ENCODE data around the gene C15orf40.
"Not testable (repeated sequence)": the region's sequence is repeated elsewhere in the genome, so short reads cannot be mapped to it uniquely, and the experiment has no call there.

Gene C15orf40

DNA sequence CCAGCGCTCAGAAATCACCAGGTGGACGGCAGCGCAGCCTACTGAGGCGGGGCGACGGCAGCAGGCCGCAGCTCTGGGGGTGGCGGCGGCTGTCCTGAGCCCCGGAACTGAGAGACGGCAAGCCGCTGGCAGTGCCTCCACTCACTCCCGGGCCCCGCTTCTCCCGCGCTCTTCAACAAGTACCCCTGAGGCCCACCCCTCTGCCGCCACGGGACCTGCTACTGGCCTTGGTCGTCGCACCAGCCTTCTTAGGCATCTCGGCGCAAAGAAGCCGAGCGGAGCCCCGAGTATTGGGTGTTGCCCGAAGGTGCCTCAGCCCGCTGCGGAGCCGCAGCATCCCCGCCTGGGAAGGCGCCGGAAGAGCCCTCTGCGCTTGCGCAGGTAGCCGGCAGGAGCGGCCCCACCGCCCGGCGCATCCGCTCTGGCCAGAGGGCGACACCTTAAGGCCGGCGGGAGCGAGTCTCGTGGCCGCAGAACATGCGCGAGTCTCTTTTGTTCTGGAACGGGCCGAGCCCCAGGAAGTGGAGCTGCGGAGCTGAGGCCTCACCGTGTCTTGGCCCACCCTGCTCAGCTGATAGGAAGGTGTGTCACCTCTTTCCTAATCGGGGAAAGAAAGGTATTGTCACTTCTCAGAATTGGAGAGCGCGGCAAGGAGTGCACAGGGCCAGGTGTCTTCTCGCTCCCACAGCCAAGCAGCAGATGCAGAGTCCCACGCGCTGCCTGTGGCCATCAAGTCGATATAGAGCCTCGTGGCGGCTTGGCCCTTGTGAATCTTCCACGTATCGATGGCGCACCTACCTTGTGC, at the start of gene C15orf40:
Gene C15orf40 (minus strand): TSS at position 369 of the 805 bp plus-strand sequence. CDS start 32 bp downstream, at position 337.
- DNase-seq, result peak; percentile 89

- DNase-seq, result no peak
These were observed 46.4 kb upstream of the C15orf40 start for GRCh38 chr15:83057696-83058376.

DNA sequence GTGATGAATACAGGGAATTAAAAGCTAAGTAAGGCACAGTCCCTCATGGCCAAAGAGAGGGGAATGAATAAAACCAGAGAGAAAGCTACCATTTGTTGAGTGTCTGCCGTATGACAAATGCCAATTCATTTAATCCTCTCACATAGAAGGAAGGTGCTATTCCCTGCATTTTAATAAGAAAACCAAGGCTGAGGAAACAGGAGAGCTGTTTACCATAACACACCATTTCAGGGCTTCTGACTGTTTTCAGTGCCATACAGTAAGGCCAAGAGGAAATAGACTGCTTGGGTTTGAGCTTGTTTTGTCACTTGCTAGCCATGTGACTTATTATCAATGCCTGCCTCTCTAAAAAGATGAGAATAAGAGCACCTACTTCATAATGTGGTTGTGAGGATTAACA, 45.6 kb upstream of the C15orf40 start:
- DNase-seq, result no peak

- no peak for DNase-seq
These were observed 41.7 kb upstream of the C15orf40 start for GRCh38 chr15:83053151-83053550.

DNA sequence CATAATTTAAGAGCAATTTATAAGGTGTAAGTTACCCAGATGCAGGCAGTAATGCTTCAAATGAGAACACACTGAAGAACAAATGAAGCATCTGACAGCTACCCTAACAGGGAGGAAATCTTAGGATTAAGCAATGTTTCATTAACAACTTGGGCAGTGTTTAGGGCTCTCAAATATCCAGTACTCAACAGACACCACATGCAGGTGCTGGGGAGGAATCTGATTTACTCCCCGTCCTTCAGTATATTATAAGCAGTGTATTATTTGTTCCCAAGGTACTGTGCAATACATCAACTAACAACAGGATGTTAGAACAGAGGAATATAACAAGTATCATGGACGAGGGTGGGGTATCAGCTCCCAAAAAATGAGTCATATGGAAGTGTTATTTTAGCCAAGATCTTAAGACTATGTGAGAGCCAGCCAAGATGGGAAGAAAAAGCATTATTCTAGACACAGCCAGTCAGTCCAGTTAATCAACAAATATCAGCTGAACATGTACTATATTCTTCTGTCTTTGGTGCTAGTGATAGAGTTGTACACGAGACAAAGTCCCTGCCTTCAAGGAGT, 35.2 kb upstream of the C15orf40 start:
- no peak for DNase-seq

DNA sequence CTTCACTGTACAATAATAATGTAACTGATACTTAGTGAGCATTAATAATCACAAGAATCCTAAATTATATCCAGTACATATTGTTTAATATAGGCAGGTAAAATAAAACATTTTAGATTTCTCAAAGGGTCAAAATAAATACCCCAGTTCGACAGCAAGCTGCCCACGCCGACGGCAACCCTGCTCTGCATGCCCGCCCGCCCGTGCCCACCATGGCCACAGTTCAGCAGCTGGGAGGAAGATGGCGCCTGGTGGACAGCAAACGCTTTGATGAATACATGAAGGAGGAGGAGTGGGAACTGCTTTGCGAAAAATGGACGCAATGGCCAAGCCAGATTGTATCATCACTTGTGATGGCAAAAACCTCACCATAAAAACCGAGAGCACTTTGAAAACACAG, 32.7 kb upstream of the C15orf40 start:
- no peak for DNase-seq

DNA sequence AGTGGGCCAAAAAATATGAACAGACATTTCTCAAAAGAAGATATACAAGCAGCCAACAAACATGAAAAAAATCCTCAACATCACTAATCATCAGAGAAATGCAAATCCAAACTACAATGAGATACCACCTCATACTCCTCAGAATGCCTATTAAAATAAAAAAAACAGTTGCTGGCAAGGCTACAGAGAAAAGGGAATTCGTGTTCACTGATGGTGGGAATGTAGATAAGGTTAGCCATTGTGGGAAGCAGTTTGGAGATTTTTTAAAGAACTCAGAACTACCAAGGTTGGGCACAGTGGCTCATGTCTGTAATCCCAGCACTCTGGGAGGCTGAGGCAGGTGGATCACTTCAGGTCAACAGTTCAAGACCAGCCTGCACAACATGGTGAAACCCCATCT, 27.8 kb upstream of the C15orf40 start:
- no peak for DNase-seq

- DNase-seq, result no peak
These were observed 24.8 kb upstream of the C15orf40 start for GRCh38 chr15:83036253-83036652.

DNA sequence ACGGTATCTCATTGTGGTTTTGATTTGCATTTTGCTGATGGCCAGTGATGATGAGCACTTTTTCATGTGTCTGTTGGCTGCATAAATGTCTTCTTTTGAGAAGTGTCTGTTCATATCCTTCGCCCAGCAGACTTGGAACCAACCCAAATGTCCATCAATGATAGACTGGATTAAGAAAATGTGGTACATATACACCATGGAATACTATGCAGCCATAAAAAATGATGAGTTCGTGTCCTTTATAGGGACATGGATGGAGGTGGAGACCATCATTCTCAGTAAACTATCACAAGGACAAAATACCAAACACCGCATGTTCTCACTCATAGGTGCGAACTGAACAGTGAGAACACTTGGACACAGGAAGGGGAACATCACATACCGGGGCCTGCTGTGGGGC, 19.8 kb upstream of the C15orf40 start:
- not testable (repeated sequence) for DNase-seq

- no peak for DNase-seq
These were observed 18.6 kb upstream of the C15orf40 start for GRCh38 chr15:83030021-83030420.

DNA sequence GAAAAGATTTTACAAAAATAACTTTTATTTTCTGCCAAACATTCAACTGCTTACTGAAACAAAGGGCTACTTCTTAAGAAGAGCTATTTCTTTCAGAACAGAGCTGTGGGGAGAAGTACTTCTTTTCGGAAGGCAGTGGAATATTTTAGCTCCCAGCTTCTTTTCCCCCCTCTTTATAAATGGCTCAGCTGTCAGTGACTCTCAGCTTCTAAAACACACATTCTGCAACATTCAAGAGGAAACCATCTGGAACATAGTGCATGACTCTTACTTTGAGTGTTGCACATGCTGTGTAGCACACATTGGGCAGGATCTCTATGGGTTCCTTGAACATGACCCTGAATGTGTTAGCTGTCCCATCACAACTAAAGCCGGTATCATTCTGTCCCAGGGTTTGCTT, 7.0 kb upstream of the C15orf40 start:
- no peak for DNase-seq

DNA sequence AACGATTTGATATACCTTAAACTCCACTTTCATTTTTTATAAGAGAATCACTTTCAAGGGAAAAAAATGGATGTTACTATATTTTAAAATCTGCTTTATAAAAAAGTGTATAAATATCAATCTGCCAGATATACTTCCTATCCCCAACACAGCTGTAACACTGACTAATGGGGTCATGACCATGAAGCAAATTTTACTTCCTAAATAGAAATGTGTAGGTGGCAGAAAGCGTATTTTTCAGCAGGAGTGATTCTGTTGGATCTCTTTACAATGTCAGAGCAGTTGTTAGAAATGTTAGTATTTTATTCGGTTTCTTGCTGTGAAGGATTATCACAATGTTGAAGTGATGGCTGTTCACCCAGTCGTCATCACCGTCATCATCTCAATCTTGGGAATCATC, 5.5 kb upstream of the C15orf40 start:
- DNase-seq, result no peak

DNA sequence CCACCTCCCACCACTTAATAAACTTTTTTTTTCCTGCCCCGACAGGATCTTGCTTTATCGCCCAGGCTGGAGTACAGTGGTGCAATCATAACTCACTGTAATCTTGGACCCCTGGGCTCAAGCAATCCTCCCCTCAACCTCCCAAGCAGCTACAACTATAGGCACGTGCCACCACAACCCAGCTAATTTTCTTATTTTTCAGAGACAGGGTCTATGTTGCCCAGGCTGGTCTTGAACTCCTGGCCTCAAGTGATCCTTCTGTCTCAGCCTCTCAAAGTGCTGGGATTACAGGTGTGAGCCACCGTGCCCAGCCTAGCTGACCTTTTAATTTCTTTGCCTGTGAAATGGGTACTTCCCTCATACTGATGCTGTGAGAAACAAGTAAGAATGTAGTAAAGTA, 3.9 kb upstream of the C15orf40 start:
- DNase-seq, result no peak

DNA sequence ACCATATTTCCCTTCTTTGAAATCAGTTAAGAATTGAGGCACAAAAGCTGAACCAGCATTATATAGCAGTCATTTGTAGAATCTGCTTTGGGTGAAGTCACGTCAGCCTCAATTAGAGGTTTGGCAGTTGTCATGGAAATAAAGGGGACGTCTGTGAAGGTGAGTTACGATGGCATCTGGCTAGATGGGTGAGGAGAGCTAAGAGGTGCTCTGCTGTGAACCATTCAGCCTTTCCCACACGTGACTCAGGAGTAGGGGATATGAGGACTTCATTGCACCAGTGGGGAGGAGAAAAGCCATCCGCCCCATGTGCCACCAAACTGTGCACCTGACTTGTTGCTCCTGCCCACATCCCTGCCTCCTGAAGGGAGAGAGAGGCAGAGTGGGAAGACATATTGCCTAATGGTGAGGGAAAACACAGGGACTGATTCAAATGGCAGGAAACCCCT, 2.8 kb upstream of the C15orf40 start:
- DNase-seq, result no peak

GRCh38 chr15:83012636-83013035, 1.2 kb upstream of the C15orf40 start:
- no peak for DNase-seq

DNA sequence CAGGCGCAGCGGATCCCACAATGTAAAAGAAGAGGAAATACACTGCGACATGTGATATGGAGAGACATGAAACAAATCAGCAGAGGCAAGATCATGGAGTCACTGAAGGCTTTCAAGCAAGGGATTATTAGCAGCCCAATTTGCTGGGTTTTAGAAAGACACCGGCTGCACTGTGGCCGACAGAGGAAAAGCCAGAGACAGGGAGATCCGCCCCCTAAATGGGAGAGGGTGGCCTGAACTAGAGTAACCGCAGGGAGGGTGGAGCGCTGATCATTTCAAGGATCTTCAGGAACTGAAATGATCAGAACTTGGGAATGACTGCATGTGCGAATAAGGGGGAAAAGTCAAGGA, 612 bp upstream of the C15orf40 start:
- no peak for DNase-seq

DNA sequence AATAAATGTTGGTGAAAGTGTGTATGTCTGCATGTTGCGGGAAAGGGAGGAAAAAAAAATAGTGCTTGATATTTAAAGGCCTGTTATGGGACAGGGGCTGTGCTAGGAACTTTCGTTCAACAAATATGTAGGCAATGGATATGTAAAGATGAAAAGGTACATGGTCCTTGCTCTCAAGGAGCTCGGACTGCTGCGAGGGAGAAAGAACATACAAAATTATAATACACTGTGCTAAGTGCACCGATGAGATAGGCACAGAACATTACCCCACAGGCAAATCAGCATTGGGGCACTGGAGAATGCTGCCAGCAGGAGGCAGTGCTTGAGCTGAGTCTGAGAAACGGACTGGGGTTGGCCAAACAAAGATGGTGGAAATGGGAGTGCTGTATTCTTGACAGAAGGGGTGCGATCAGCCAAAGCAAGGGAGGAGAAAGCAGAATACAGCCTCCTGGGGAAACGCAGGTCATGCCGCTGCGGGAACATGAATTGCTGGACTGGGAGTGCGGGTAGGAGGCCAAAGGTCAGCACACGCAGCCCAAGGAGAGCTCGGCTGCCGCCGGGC, 649 bp downstream of the C15orf40 start:
- peak; percentile 85 for DNase-seq

- not testable (repeated sequence) for DNase-seq
These were observed 10.8 kb downstream of the C15orf40 start for GRCh38 chr15:83000672-83001031.

- DNase-seq, result peak; percentile 70
These were observed 11.4 kb downstream of the C15orf40 start for GRCh38 chr15:82999905-83000671.

- no peak for DNase-seq
These were observed 12.0 kb downstream of the C15orf40 start for GRCh38 chr15:82999426-82999825.

DNA sequence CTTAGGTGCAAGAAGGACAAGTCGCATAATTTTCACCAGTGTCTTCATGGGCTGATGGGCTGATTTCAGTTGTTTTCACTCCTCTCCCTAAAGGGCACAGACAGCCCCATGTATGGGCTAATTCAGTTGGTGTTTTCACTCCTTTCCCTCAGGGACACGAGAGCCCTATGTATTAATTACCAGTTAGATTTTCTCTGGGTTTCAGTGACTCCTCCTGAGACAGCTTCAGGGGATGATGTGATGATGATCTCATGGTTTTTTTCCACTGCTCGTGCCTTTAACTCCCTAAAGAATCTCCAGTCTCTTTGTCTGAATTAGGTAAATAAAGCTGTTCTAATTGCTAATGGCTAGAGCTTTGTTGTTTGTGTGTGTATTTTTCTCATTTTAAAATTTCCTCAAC, 15.5 kb downstream of the C15orf40 start:
- no peak for DNase-seq

DNA sequence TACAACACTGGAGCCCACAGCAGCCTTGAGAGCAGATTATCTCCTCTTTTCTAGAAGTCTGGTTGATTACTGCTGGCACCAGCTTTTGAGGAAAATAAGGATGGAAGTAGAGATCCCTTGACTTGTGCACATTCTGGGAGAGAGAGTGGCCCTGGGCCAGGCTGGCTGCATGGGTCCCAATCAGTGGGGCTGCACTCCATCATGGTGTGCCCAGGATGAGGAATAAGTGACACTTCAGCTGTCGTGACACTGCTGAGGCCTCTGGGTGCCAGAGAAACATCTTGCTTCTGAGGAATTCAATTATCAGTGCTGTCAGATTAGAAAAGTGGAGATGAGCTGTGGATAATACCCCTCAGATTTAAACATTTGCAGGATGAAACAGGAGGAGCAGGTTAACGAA, 16.4 kb downstream of the C15orf40 start:
- no peak for DNase-seq

DNA sequence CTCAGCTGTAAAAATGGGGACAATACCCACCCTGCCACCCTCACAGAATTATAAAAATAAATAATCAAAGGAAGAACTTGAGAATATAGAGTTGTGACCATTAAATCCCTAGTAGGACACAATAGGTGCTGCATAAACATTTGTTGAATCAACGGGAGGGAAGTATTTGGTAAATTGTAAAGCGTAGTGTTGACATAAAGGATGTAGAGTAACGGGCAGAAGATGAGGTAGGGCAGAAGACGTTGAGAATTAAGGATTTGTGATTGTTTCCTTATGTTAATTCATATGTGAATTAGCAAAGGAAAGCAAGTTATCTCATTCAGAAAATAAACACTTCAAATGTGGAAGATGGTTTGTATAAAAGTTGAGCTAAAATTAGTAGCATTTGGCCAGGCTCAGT, 18.3 kb downstream of the C15orf40 start:
- no peak for DNase-seq
